ENCODE measurements around the gene ATP1A1. TPM values are rescaled to one million over a fixed set of nuclear protein-coding genes. Genes with fewer than 3 reads are reported as not detected.

The ATP1A1 gene
- total RNA-seq, 1 donor from 2014 or later = 255 TPM

DNA sequence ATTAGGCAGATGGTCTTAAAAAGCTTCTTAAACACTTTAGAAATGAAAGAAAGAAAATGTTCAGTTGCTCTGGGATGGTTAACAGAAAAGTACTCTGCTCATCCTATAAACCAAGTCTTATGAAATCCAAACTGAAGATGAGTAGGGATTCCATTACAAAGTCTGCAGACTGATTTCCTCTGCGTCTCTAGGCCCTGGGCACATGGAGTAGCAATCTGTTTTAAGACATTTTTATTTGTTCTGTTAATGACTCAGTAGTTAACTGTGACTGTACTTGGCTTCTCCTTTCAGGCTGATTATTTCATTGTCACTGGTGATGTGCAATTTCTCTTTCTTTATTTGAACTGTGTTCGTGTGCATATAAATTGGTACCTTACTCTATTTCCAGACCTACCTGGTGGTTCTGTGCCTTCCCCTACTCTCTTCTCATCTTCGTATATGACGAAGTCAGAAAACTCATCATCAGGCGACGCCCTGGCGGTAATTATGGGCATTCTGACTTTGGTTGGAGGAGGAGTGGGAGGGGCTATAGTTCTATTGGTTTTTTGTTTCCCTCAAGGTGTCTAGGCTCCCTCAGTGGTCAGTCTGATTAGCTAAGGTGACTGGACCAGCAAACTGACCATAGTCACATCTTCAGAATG, 30.6 kb downstream of the ATP1A1 start:
- intact Hi-C loops (cut with DNase I) = no loop called here
- ATAC-seq (ENCODE audit: poor library complexity) = no peak
- DNase-seq = no peak

DNA sequence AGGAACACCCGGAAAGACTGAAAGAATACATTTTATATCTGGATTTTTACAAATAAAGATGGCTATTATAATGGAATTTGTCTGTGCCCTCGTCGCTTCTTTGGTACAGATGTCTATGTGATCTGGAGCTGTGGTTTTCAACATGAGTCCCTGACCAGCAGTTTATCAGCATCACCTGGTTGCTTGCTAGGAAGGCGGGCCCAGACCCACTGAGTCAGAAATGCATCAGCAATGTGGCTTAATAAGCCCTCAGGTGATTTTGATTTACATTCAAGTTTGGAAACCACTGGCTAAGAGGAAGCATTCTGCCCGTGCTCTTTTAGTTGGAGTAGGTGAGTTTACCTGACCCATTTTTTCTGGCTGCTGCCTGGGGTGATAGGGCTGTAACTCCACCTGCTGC, 31.7 kb downstream of the ATP1A1 start:
- intact Hi-C loops (cut with DNase I) = no loop called here
- ATAC-seq (ENCODE audit: poor library complexity) (no peak), DNase-seq (no peak)

DNA sequence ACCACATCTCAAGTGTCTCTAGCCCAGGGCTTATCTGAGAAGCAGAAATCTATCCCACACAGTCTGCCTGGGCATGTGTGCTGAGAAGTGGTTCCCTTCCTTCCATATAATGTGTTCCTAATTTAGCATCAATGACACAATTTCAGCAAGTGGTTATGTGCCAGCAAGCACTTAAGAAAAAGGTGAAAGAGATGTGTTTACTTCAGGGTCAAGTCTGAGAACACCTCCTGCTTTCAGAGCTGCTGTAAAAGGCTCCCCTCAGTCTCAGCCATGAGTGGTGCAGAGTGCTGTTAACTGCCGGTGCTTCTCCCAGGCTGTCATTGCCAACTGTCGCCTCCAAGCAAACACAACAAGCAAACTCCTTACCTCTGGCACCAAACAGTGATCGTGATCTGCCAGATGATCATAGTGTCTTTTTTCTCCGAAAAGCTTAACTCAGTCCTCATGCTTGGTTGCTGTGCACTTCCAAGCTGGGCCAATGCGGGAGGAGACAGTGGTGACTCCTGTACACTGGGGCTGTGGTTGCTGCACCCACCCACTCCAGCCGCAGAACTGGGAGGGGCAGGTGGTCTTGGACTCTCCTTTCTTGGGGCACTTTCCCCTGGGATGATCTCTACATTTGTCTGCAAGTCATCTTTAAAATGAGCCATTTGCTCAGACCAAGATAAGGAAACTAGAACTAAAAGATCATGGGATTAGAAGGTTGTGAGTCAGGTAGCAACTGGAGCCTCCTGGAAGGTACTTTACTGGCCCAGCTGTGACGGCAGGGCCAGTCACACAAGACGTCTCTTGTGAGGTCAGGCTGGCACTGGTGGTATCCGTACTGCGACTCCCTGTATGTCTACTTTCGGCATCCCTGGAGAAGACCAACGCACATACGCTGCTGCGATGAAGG, 32.4 kb downstream of the ATP1A1 start:
- DNase-seq (no peak), ATAC-seq (ENCODE audit: poor library complexity) (peak; percentile 78)
- intact Hi-C loops (cut with DNase I) = no loop called here

DNA sequence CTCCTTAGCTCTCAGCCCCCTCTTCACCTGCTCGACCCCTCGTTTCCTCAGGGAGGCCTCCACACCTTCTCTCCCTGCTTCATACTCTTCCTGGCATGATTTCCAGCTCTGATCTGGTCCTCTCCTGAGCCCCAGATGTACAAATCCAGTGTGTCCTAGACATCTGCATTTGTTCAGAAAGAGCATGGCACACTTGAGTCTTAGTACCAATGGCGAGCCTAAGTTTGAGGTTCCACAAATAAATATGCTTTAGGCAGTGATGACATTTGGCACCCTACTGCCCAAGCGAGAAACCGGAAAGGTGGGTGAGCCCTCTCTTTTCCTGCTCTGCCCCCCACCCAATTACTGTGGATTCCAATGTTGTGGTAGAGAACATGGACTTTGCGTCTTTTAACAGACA, 34.0 kb downstream of the ATP1A1 start:
- DNase-seq (no peak), ATAC-seq (ENCODE audit: poor library complexity) (no peak)
- intact Hi-C loops (cut with DNase I) = no loop called here

DNA sequence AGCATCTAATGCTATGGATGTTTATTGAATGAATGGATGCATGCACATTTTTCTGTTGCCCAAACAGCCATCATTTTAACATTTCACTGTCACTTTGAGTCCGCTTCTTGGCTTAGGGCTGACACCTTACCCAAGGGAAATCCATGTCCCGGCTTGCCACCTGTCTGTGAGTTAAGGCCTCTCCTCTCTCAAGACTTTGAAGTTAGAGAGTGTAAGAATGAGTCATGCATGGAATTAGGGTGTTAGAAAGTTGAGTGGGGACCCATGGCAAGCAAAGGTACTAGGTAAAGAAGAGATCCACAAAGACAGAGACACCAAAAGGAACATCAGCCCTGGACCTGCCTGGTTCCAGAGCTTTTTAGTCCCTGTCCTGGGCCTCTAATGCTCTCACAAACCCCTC, 35.1 kb downstream of the ATP1A1 start:
- DNase-seq = no peak
- ATAC-seq (ENCODE audit: poor library complexity) = no peak
- intact Hi-C loops (cut with DNase I) = no loop called here

DNA sequence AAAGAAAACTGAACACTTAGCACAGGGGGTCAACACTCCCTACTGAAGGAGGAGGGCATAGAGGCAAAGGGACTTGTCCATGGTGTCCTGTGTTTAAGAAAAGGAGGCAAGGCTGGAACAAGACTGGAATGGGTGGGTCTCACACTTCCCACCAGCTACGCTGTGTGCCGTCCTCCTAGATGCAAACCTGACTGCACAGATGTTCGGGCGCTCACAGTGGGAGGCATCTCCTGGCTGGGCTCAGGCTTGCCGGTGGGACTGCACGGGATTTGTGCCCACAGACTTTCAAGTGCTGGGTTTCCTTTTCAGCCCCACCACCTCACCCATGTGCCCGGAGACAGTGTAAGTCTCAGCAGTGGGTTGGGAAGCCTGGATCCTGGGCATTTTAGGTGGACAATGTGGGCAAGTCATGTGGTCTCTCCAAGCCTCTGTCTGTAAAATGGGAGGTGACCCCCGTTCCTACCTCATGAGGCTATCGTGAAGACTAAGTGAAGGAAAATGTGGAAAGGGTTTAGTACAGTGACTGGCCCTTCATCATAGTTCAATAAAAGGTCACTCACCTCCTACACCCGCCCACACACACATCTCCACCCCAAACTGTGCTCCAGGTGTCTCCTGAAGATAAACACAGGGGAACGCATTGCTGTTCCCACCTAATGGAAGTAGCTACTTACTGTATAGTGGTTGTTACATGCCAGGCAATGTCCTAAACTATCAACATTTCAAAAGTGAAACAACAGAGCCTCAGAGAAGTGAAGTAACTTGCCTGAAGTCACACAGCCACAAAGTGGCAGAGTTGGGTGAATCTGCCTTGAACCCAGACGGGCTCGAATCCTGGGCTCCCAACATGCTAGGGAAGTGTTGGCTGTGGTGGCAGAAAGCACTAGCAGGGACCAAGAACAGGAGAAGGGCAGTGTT, 36.0 kb downstream of the ATP1A1 start:
- ATAC-seq (ENCODE audit: poor library complexity) = no peak
- no peak for DNase-seq

DNA sequence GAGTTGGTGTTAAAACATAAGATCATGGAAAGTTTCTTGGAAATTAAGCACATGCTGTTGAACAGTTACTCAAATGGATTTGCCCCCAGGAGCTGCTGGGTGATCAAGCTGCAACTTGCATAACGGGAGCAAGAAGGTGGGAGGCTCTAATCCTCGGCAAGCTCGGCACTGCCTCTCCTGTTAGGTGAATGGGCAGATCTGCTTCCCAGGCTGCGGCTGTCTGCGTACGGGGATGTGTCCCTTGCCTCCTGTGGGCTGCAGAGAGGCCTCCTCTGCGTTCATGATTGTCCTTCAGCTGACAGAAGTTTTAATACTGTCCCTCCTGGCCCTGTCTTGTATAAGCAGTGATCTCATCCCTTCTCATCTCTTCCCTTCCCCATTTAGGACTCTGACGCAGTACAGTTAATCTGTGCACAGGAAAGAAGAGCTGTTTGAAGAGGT, 36.7 kb downstream of the ATP1A1 start:
- ATAC-seq (ENCODE audit: poor library complexity) (peak; percentile 25), DNase-seq (no peak)
- intact Hi-C loops (cut with DNase I) = no loop called here

More for the DNA sequence above, 36.0 kb downstream of the ATP1A1 start:
- intact Hi-C loops (cut with DNase I) = no loop called here

DNA sequence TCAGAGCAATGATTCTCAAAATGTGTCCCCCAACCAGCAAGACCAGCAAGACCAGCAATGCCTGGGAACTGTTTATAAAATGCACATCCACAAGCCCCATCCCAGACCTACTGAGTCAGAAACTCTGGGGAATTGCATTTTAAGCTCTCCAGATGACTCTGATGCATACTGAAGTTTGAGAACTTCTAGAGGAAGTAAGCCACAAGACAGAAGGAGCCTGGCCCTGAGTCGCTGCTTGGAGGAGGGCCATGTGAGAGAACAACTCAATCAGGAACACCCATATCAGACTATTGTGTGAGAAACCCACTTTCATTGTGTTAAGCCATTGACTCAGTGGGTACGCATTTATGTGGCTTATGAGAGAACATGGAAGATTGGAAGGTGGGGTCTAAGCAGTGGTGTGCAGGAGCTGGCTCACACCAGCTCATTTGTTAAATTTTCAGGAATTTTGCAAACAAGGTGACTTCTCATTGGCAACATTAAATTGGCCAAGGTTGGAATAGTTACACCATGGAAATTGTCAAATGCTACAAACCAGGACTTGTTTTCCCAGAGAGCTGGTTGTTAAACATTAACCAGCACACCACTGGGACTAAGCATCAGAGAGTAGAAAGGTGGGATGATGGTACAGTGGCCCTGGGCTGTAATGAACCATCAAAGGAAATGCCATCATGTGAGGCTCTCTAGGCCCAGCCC, 38.9 kb downstream of the ATP1A1 start:
- intact Hi-C loops (cut with DNase I) = no loop called here
- no peak for DNase-seq
- no peak for ATAC-seq (ENCODE audit: poor library complexity)

DNA sequence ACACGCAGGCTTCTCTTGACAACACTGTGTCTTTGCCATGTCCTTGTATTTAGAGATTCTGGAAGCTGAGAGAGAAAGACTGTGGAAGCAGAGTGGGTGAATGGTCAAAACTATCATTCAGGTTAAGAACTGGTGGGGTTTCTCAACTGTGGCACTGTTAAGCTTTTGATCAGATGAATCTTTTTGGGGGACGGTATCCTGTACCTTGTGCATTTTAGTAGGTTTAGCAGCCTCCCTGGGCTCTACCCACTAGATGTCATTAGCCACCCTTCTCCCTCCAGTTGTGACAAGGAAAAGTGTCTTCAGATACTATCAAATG, 39.4 kb downstream of the ATP1A1 start:
- intact Hi-C loops (cut with DNase I) = no loop called here
- no peak for ATAC-seq (ENCODE audit: poor library complexity)
- DNase-seq = no peak

DNA sequence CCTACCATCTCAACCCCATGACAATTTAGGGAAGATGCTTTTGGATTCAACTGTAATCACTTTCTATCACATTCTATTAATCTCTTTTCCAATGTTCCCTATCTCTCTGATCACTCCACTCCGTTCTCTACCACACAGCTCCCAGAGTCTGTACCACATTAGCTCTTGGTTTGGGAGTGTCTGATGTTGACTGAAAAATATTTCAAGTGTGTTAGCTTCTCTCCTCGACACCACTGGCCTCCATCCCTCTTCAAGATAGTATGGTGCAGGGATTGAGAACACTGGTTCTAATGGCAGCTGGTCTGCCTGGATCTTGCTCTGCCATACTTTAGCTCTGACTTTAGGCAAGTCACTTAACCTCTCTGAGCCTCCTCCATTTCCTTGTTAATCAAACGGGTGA, 39.9 kb downstream of the ATP1A1 start:
- DNase-seq (no peak), ATAC-seq (ENCODE audit: poor library complexity) (no peak)
- intact Hi-C loops (cut with DNase I) = no loop called here

DNA sequence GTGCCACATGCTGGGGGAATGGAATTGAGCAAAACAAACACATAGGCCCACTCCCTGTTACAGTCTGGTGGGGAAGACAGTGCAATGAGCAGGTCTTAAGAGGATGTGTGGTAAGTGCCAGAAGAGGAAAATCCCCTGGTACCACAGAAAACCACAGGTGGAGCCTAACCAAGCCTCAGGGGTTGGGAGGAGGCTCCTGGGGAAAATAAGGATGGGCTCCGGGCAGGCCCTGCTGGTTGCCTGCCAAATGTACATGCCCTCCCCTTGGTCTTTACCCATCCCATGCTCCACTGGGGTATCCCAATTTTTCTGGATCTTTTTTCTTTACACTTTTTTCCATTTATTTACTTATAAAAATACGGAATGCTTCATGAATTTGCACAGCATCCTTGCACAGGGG, 40.4 kb downstream of the ATP1A1 start:
- intact Hi-C loops (cut with DNase I) = no loop called here
- ATAC-seq (ENCODE audit: poor library complexity) (no peak), DNase-seq (no peak)

DNA sequence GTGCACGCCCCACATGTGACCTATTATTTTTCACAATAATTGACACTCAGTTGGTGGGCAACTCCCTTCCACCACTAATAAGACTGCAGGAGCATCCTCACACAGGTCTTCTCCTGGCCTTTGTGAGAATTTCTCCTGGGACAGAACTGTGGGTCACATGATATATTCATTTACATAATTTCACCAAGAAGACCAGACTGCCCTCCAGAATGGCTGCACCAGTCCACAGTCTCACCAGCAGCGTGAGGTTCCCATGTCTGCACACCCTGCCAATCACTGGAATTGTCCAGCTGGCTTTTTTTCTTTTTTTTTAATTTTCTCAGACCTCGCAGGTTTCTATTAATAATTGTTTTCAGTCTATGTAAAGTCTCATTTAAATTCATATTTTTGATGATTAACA, 41.3 kb downstream of the ATP1A1 start:
- ATAC-seq (ENCODE audit: poor library complexity) = no peak
- DNase-seq = no peak
- intact Hi-C loops (cut with DNase I) = no loop called here

DNA sequence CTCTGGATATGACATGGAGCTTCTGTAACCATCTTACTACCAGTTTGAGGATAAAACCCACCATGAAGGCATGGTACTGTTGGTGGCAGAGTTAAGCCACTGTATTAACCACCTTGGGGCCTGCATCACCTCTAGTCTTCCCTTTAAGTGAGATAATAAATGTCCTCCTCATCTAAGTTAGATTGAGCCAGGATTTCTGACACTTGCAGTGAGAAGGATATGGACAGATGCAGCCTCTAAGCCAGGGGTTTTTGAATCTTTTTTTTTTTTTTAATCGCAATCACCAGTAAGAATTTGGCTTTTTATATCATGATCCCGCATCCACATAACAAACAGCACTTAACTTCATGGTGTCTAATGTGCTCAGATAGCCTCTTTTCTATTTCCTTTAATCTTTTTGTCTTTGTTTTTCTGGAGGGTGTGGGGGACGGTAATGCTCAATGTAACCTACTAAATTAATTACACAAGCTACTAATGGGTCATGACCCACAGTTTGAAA, 42.2 kb downstream of the ATP1A1 start:
- ATAC-seq (ENCODE audit: poor library complexity) = no peak
- no peak for DNase-seq
- intact Hi-C loops (cut with DNase I) = loop anchor here (5.0 kb wide), 1 partner anchor 38 kb away; no protein-coding TSS in a partner anchor

DNA sequence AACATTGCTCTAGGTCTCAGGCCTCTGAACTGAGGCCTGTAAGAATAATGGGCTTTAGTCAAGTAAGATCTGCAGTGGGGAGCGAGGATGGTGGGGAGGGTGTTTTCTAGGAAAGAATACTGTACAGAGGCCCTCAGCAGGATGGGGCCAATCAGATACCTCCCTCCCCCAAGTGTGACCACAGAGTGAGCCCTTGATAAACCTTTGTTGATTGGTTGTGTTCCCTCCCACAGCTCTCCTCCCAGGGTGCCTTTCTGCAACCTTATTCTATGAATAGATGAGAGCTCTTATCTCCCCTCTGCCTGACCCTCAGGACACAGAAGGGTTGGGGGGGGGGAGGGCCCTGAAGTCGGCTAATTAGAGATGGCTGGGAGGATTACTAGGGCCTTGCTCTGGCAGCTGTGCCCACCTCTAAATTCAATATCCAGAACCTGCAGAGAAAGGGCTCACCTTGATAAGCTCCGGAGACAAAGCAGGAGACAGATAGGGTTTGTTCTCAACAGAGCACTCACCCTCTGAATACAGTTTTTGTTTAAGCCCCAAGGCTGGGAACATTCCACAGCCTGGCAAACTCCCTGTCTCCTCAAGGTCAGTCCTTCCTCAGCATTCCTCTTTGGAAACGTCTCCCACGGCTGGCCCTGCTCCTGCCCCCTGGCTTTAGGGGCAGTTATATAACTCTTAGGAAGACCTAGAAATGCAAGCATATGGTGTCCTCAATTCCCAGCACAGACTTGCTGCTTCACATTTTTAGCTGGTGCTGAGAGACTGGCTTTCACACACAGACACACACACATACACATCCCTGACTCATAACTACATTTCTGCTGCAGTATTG, 42.9 kb downstream of the ATP1A1 start:
- ATAC-seq (ENCODE audit: poor library complexity) (peak; percentile 84), DNase-seq (peak; percentile 66)
- intact Hi-C loops (cut with DNase I) = loop anchor here (5.0 kb wide), 1 partner anchor 39 kb away; no protein-coding TSS in a partner anchor

DNA sequence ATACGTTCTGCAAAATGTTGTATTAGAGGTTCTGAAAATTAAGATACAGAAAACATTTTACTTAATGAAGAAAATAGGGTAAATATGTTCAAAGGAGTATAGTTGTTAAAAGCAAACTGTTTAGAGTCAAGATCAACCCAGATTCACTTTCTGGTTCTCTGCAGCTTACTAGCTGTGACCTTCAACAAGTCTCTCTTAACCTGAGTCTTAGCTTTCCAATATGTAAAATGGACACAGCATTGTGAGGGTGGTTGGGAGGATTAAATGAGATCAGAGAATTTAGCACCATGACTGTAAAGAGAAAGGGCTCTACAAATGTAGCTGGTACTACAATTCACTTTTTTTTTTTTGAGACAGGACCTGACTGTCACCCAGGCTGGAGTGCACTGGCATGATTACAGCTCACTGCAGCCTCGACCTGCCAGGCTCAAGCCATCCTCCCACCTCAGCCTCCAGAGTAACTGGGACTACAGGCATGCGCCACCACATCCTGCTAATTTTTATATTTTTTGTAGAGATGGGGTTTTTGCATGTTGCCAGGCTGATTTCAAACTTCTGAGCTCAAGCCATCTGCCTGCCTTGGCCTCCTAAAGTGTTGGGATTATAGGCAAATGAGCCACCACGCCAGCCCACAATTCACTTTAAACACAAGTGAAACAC, 43.9 kb downstream of the ATP1A1 start:
- ATAC-seq (ENCODE audit: poor library complexity) = no peak
- DNase-seq = no peak
- intact Hi-C loops (cut with DNase I) = loop anchor here (5.0 kb wide), 1 partner anchor 40 kb away; no protein-coding TSS in a partner anchor

DNA sequence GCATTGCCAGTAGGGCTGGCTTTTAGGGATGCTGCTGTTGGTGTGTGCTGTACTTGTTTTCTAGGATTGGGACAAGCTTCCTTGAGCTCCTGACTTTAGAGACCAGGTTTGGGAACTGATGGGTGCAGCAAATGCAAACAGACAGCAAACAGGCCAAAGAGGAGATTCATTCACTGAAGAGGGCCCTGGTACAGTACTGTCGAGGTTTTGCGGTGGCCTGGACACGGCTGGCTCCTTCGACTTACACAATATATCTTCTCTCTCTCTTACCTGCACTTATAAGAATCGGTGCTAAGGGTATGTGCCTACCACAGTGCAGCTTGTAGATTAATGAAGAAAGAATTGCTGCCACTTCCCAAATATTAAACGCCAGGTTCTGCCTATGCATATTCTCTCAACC, 44.6 kb downstream of the ATP1A1 start:
- DNase-seq (no peak), ATAC-seq (ENCODE audit: poor library complexity) (no peak)
- intact Hi-C loops (cut with DNase I) = loop anchor here (5.0 kb wide), 1 partner anchor 40 kb away; no protein-coding TSS in a partner anchor

All from Right ventricle myocardium superior (tissue), 1 donor.